ENCODE results near the gene PLCH2.
"Not testable (repeated sequence)": the region's sequence is repeated elsewhere in the genome, so short reads cannot be mapped to it uniquely, and the experiment has no call there.

PLCH2 gene

GRCh38 chr1:2544093-2544874 lies 68.2 kb downstream of the PLCH2 start:
- Histone ChIP-seq H3K4me3 (ENCODE audit: low read length) (no peak overlapping the region), H3K4me1 (ENCODE audit: control insufficient read depth, insufficient read depth, low read length) (peaks cover 21% of the 10 kb centered on the region), H3K36me3 (ENCODE audit: control insufficient read depth, insufficient read depth, low read length, severe bottlenecking) (no peaks in the 10 kb centered on the region), H3K9ac (ENCODE audit: low read length) (no peak overlapping the region), H3K27me3 (replicated peaks; ENCODE audit: control insufficient read depth, insufficient read depth, low read length) (peaks cover 7% of the 10 kb centered on the region), H3K9me3 (ENCODE audit: control insufficient read depth, low read length) (no peaks in the 10 kb centered on the region)
- no peak for DNase-seq (ENCODE audit: low read depth)

- peaks cover 7% of the 10 kb centered on the region for H3K27me3 ChIP-seq (replicated peaks; ENCODE audit: control insufficient read depth, insufficient read depth, low read length)
- H3K9ac ChIP-seq (ENCODE audit: low read length), result no peak overlapping the region
- H3K4me3 ChIP-seq (ENCODE audit: low read length), result no peak overlapping the region
- H3K4me1 ChIP-seq (ENCODE audit: control insufficient read depth, insufficient read depth, low read length), result peaks cover 21% of the 10 kb centered on the region
- no peaks in the 10 kb centered on the region for H3K9me3 ChIP-seq (ENCODE audit: control insufficient read depth, low read length)
- H3K36me3 ChIP-seq (ENCODE audit: control insufficient read depth, insufficient read depth, low read length, severe bottlenecking), result no peaks in the 10 kb centered on the region
- DNase-seq (ENCODE audit: low read depth), result no peak
These were observed 69.0 kb downstream of the PLCH2 start for GRCh38 chr1:2544875-2545640.

- Histone ChIP-seq H3K9me3 (ENCODE audit: control insufficient read depth, low read length) (no peaks in the 10 kb centered on the region), H3K9ac (ENCODE audit: low read length) (no peak overlapping the region), H3K4me3 (ENCODE audit: low read length) (peak overlapping the region; percentile 61), H3K4me1 (ENCODE audit: control insufficient read depth, insufficient read depth, low read length) (peaks cover 21% of the 10 kb centered on the region), H3K36me3 (ENCODE audit: control insufficient read depth, insufficient read depth, low read length, severe bottlenecking) (no peaks in the 10 kb centered on the region), H3K27me3 (replicated peaks; ENCODE audit: control insufficient read depth, insufficient read depth, low read length) (peaks cover 3% of the 10 kb centered on the region)
- peak; percentile 83 for DNase-seq (ENCODE audit: low read depth)
These were observed 69.8 kb downstream of the PLCH2 start for GRCh38 chr1:2545754-2546514.

GRCh38 chr1:2546515-2547209 lies 70.6 kb downstream of the PLCH2 start:
- Histone ChIP-seq H3K27me3 (replicated peaks; ENCODE audit: control insufficient read depth, insufficient read depth, low read length) (peaks cover under 1% of the 10 kb centered on the region), H3K4me3 (ENCODE audit: low read length) (peak overlapping the region; percentile 61), H3K36me3 (ENCODE audit: control insufficient read depth, insufficient read depth, low read length, severe bottlenecking) (no peaks in the 10 kb centered on the region), H3K4me1 (ENCODE audit: control insufficient read depth, insufficient read depth, low read length) (peaks cover 21% of the 10 kb centered on the region), H3K9ac (ENCODE audit: low read length) (peak overlapping the region; percentile 42), H3K9me3 (ENCODE audit: control insufficient read depth, low read length) (no peaks in the 10 kb centered on the region)
- peak; percentile 80 for DNase-seq (ENCODE audit: low read depth)

- Histone ChIP-seq H3K9ac (ENCODE audit: low read length) (peak overlapping the region; percentile 42), H3K27me3 (replicated peaks; ENCODE audit: control insufficient read depth, insufficient read depth, low read length) (no peaks in the 10 kb centered on the region), H3K9me3 (ENCODE audit: control insufficient read depth, low read length) (no peaks in the 10 kb centered on the region), H3K4me1 (ENCODE audit: control insufficient read depth, insufficient read depth, low read length) (peaks cover 21% of the 10 kb centered on the region), H3K4me3 (ENCODE audit: low read length) (peak overlapping the region; percentile 61), H3K36me3 (ENCODE audit: control insufficient read depth, insufficient read depth, low read length, severe bottlenecking) (no peaks in the 10 kb centered on the region)
- no peak for DNase-seq (ENCODE audit: low read depth)
These were observed 71.3 kb downstream of the PLCH2 start for GRCh38 chr1:2547210-2548067.

GRCh38 chr1:2548068-2548589 lies 72.0 kb downstream of the PLCH2 start:
- DNase-seq (ENCODE audit: low read depth), result peak; percentile 87
- H3K9me3 ChIP-seq (ENCODE audit: control insufficient read depth, low read length), result no peaks in the 10 kb centered on the region
- H3K9ac ChIP-seq (ENCODE audit: low read length), result peak overlapping the region; percentile 85
- H3K36me3 ChIP-seq (ENCODE audit: control insufficient read depth, insufficient read depth, low read length, severe bottlenecking), result no peaks in the 10 kb centered on the region
- H3K27me3 ChIP-seq (replicated peaks; ENCODE audit: control insufficient read depth, insufficient read depth, low read length), result no peaks in the 10 kb centered on the region
- H3K4me3 ChIP-seq (ENCODE audit: low read length), result peak overlapping the region; percentile 43
- H3K4me1 ChIP-seq (ENCODE audit: control insufficient read depth, insufficient read depth, low read length), result peaks cover 21% of the 10 kb centered on the region

GRCh38 chr1:2549367-2550029 lies 73.4 kb downstream of the PLCH2 start:
- not testable (repeated sequence) for H3K36me3 ChIP-seq (ENCODE audit: control insufficient read depth, insufficient read depth, low read length, severe bottlenecking); H3K9me3 ChIP-seq (ENCODE audit: control insufficient read depth, low read length); H3K4me3 ChIP-seq (ENCODE audit: low read length); H3K27me3 ChIP-seq (replicated peaks; ENCODE audit: control insufficient read depth, insufficient read depth, low read length); DNase-seq (ENCODE audit: low read depth)
- Histone ChIP-seq H3K9ac (ENCODE audit: low read length) (peak overlapping the region; percentile 85), H3K4me1 (ENCODE audit: control insufficient read depth, insufficient read depth, low read length) (peaks cover 21% of the 10 kb centered on the region)

- not testable (repeated sequence) for H3K9ac ChIP-seq (ENCODE audit: low read length); H3K9me3 ChIP-seq (ENCODE audit: control insufficient read depth, low read length)
- peaks cover 21% of the 10 kb centered on the region for H3K4me1 ChIP-seq (ENCODE audit: control insufficient read depth, insufficient read depth, low read length)
These were observed 74.3 kb downstream of the PLCH2 start for GRCh38 chr1:2550309-2550861.

GRCh38 chr1:2551544-2551943 lies 75.5 kb downstream of the PLCH2 start:
- H3K27me3 ChIP-seq (replicated peaks; ENCODE audit: control insufficient read depth, insufficient read depth, low read length); H3K4me3 ChIP-seq (ENCODE audit: low read length); H3K9ac ChIP-seq (ENCODE audit: low read length); H3K36me3 ChIP-seq (ENCODE audit: control insufficient read depth, insufficient read depth, low read length, severe bottlenecking); DNase-seq (ENCODE audit: low read depth); H3K9me3 ChIP-seq (ENCODE audit: control insufficient read depth, low read length): not testable (repeated sequence)
- H3K4me1 ChIP-seq (ENCODE audit: control insufficient read depth, insufficient read depth, low read length), result peaks cover 29% of the 10 kb centered on the region

More at GRCh38 chr1:2550309-2550861, 74.3 kb downstream of the PLCH2 start:
- not testable (repeated sequence) for H3K36me3 ChIP-seq (ENCODE audit: control insufficient read depth, insufficient read depth, low read length, severe bottlenecking); H3K4me3 ChIP-seq (ENCODE audit: low read length); DNase-seq (ENCODE audit: low read depth); H3K27me3 ChIP-seq (replicated peaks; ENCODE audit: control insufficient read depth, insufficient read depth, low read length)

Data from adipocyte (in vitro differentiated cells).